Right lobe of liver (tissue), 6 donors: ENCODE data around the gene FAM163A. TPM values are rescaled to one million over a fixed set of nuclear protein-coding genes. Genes with fewer than 3 reads are reported as not detected.
"Not testable (repeated sequence)": the region's sequence is repeated elsewhere in the genome, so short reads cannot be mapped to it uniquely, and the experiment has no call there.

ENCODE experiments used
- ATAC-seq, 4 donors: fragments of 200-7000 bp; cut with Tn5 transposase; one replicate each; pipeline ENCODE4 v1.9.1; 2020; ENCODE audit warnings: mild to moderate bottlenecking in 4 of 4, moderate library complexity in 4 of 4
- DNase-seq, 3 donors: peaks; one replicate each; pipeline ENCODE4 v3.0.0-alpha.2; 2020
- H3K27ac ChIP-seq, 3 donors: fragments of 200-600 bp; one replicate each; pipeline ENCODE4 v1.8.0; 2022
- H3K27me3 ChIP-seq, 2 donors: fragments of 200-600 bp; one replicate each; pipeline ENCODE4 v1.8.0; 2022
- H3K36me3 ChIP-seq, 4 donors: fragments of 200-600 bp; sonication (generic) in 1 of 4; one replicate each; pipeline versions ENCODE4 v1.5.1 to v1.8.0; 2017 to 2022; ENCODE audit warnings: control low read depth in 1 of 4
- H3K4me1 ChIP-seq, 4 donors: fragments of 200-600 bp; sonication (generic) in 1 of 4; one replicate each; pipeline versions ENCODE4 v1.5.1 to v1.8.0; 2017 to 2022; ENCODE audit warnings: control low read depth in 1 of 4
- H3K4me3 ChIP-seq, 3 donors: fragments of 200-600 bp; one replicate each; pipeline ENCODE4 v1.8.0; 2022
- H3K9me3 ChIP-seq, 4 donors: fragments of 200-600 bp; sonication (generic) in 1 of 4; one replicate each; pipeline versions ENCODE4 v1.5.1 to v1.8.0; 2017 to 2022; ENCODE audit warnings: control low read depth in 1 of 4
- POLR2A ChIP-seq: fragments of 450-650 bp; IDR thresholded peaks from one replicate; pipeline ENCODE4 v1.6.1; 2017; ENCODE audit warnings: antibody characterized with exemption, mild to moderate bottlenecking
- WGBS: methylation state at CpG from one replicate; pipeline ENCODE4 v1.1.6; 2018; ENCODE audit warnings: low coverage, low lambda C conversion rate; ENCODE audit not compliant: insufficient coverage; ENCODE audit errors: missing lambda C conversion rate; 5-methylcytosine and 5-hydroxymethylcytosine counted together
- intact Hi-C, 2 donors: fragments of 100-400 bp; cut with DNase I; formaldehyde crosslinking; loops; one replicate each; pipeline versions ENCODE4 v1.11.2 to v1.14.1; 2022
- total RNA-seq, 6 experiments: library from RNA; depleted of rRNA in 2 of 6; stranded (reverse); fragments of >200 nt in 2 of 6; fragmentation: NEBNext Ultra II Directional in 3 of 6; extraction: Animal tissue kit (Norgen Biotek cat#: 25700) in 3 of 6; gene quantifications; one replicate each; pipeline versions ENCODE4 v1.1.0 to v1.2.4, GENCODE V29; 2016 to 2023
- TF ChIP-seq, protein P1 (sequence below), 4 donors: fragments of 200-600 bp in 3 of 4; fragments of 450-650 bp in 1 of 4; IDR thresholded peaks; one replicate each; pipeline versions ENCODE4 v1.5.1 to v1.8.0; 2016 to 2022; ENCODE audit warnings: antibody characterized with exemption in 4 of 4, mild to moderate bottlenecking in 2 of 4
- donor health status: DM: no; HTN: yes; CAD: no.
- donor health status: DM: no; HTN: no; CAD: no.
- donor health status: DM: no; HTN: no; CAD: no.
- donor health status: DM: no; HTN: yes; CAD: no.
- donor health status: DM: no; HTN: yes; CAD: no.

The FAM163A gene
- total RNA-seq, 6 experiments from 2014 or later: 0.07 to 0.12 (median 0.12) TPM; not detected in 3

DNA sequence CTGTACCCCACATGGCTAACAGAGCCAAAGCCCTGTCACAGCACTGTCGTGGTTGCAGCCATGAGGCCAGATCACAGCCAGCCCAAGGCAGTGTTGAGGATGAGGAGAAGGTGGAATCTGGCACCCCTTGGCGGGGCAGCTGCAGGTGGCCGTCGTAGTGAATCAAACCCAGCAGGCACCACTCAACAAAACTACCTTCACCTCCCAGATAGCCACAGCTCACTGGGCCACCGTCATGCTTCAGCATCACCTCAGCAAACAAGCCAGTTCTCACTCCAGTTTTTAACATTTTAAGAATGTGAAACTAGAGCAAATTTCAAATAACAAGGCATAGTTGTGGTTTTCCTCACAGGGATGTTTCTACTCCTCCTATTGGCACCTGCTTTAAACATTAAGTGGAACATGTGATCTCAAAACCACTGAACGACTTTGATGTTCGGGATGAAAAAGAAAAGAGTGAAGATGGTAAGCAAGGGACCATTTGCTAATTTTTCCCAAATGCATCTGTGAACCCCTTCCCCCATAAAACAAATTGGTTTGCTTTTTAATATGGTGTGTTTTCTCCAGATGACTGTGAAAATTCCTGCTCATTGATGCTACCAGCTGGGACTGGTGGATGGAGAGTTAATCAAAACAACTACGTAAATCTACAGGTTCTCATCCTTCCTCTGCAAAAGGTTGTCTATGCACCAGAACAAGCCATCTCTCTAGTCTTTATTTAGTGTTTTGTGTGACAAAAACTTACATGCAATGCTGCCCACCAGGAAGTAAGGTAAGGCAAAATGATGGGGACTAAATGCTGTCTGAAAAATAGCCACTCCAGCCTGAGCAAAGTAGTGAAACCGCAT lies 89.0 kb downstream of the FAM163A start:
- H3K27ac ChIP-seq: no peak overlapping the region
- 66% methylated on average over 7 of the region's 9 CpGs for WGBS
- H3K36me3 ChIP-seq: no peaks in the 10 kb centered on the region
- H3K4me1 ChIP-seq: no peaks in the 10 kb centered on the region
- H3K4me3 ChIP-seq: no peak overlapping the region
- intact Hi-C loops: no loop called here
- H3K27me3 ChIP-seq: no peaks in the 10 kb centered on the region
- no peak for TF ChIP-seq POLR2A
- TF ChIP-seq, protein P1, sequence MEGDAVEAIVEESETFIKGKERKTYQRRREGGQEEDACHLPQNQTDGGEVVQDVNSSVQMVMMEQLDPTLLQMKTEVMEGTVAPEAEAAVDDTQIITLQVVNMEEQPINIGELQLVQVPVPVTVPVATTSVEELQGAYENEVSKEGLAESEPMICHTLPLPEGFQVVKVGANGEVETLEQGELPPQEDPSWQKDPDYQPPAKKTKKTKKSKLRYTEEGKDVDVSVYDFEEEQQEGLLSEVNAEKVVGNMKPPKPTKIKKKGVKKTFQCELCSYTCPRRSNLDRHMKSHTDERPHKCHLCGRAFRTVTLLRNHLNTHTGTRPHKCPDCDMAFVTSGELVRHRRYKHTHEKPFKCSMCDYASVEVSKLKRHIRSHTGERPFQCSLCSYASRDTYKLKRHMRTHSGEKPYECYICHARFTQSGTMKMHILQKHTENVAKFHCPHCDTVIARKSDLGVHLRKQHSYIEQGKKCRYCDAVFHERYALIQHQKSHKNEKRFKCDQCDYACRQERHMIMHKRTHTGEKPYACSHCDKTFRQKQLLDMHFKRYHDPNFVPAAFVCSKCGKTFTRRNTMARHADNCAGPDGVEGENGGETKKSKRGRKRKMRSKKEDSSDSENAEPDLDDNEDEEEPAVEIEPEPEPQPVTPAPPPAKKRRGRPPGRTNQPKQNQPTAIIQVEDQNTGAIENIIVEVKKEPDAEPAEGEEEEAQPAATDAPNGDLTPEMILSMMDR (IDR thresholded peaks at IDR 0.05): no peak
- no peaks in the 10 kb centered on the region for H3K9me3 ChIP-seq
- DNase-seq (no peak), ATAC-seq (no peak)

DNA sequence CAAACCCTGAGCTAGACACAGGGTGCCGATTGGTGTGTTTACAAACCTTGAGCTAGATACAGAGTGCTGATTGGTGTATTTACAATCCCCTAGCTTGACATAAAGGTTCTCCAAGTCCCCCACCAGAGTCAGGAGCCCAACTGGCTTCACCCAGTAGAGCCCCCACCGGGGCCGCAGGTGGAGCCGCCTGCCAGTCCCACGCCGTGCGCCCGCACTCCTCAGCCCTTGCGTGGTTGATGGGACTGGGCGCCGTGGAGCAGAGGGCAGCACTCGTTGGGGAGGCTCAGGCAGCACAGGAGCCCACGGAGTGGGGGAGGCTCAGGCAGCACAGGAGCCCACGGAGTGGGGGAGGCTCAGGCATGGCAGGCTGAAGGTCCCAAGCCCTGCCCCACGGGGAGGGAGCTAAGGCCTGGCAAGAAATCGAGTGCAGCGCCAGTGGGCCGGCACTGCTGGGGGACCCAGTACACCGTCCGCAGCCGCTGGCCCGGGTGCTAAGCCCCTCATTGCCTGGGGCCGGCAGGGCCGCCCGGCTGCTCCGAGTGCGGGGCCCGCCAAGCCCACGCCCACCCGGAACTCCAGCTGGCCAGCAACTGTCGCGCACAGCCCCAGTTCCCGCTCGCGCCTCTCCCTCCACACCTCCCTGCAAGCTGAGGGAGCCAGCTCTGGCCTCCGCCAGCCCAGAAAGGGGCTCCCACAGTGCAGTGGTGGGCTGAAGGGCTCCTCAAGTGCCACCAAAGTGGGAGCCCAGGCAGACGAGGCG lies 93.8 kb downstream of the FAM163A start:
- H3K9me3 ChIP-seq, DNase-seq, ATAC-seq, H3K4me3 ChIP-seq, H3K4me1 ChIP-seq, H3K27ac ChIP-seq, intact Hi-C loops, H3K27me3 ChIP-seq: not testable (repeated sequence)
- WGBS: 94% methylated on average over 2 of the region's 38 CpGs
- H3K36me3 ChIP-seq: peaks cover 0 to 18% (median 4%) of the 10 kb centered on the region in 4 donors

DNA sequence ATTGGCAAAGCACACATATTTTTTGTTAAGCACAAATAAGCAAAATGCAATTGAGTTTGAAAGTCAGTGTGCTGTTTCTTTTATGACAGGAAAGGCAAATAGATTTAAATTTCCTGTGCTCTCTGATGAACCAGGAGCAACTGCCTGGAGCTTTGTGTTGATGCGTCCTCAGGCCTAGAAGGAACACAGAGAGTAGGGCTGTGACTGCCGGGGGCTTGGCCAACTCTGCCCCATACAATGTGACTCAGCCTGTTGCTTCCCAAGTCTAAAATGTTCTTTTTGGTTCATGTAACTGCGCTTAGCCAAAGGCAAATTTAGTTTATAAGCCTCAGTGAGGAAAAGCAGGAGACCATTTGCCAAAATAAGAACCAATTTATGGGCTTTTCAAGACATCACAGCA lies 97.0 kb downstream of the FAM163A start:
- H3K36me3 ChIP-seq: peaks cover 0 to 28% (median 5%) of the 10 kb centered on the region in 4 donors

DNA sequence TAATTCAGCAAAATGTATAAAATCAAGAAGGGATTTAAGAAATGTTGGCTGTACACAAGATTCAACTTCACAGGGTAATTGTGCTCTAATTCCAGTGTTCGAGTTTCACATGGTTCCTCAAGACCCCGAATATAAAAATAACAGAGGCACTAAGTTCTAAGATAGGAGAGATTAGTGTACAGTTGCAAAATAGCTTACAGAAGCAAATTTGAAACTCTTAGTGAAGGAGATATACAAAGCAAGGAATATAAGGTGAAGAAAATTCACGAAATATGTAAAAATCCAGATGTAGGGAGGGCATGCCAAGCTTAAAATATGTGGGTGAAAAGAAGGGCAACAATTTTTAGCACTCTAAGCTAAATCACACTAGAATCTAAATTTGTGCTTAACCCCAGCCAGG lies 105.1 kb downstream of the FAM163A start:
- H3K4me3 ChIP-seq: no peak overlapping the region
- DNase-seq (no peak), ATAC-seq (no peak)
- H3K4me1 ChIP-seq: peaks cover 0 to 2% (median 0%) of the 10 kb centered on the region in 4 donors
- TF ChIP-seq, protein P1 (IDR thresholded peaks at IDR 0.05): no peak
- TF ChIP-seq POLR2A: no peak
- H3K36me3 ChIP-seq: peaks cover 0 to 82% (median 31%) of the 10 kb centered on the region in 4 donors
- H3K27ac ChIP-seq: no peak overlapping the region
- no peaks in the 10 kb centered on the region for H3K27me3 ChIP-seq
- no peaks in the 10 kb centered on the region for H3K9me3 ChIP-seq
- intact Hi-C loops: no loop called here
- 96% methylated on average over 3 of the region's 3 CpGs for WGBS

More for the DNA sequence above, 97.0 kb downstream of the FAM163A start:
- no peak overlapping the region for H3K4me3 ChIP-seq
- DNase-seq (no peak), ATAC-seq (peak in 1 of 4 donors; percentile 21)
- H3K27ac ChIP-seq: no peak overlapping the region
- H3K27me3 ChIP-seq: no peaks in the 10 kb centered on the region
- TF ChIP-seq POLR2A: no peak
- TF ChIP-seq, protein P1 (IDR thresholded peaks at IDR 0.05): no peak
- H3K9me3 ChIP-seq: no peaks in the 10 kb centered on the region
- intact Hi-C loops: no loop called here
- peaks cover 0 to 4% (median 0%) of the 10 kb centered on the region in 4 donors for H3K4me1 ChIP-seq
- WGBS: 82% methylated on average over 3 of the region's 3 CpGs

DNA sequence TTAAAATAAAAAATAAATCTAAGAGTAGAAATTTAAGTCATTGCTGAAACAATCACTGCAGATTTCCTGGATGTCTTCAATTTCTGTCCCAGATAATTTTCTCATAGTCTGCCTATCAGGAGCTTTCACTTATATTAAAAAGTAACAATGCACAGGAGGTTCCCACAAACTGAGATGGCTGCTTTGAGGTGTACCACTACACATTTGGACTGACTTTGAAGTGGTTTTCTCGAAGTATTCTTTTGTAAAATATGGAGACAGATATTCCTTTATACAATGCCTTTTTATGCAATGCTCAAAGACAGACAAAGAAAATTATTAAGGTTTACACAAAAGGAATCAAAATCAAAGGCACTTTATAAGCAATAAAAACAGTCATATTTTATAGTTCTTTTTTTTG lies 110.0 kb downstream of the FAM163A start:
- Histone ChIP-seq H3K9me3 (no peaks in the 10 kb centered on the region), H3K36me3 (peaks cover 0 to 66% (median 20%) of the 10 kb centered on the region in 4 donors), H3K4me1 (no peaks in the 10 kb centered on the region), H3K27ac (no peak overlapping the region), H3K4me3 (no peak overlapping the region), H3K27me3 (no peaks in the 10 kb centered on the region)
- WGBS: 84% methylated on average over 1 of the region's 1 CpG
- intact Hi-C loops: no loop called here
- ATAC-seq (no peak), DNase-seq (no peak)
- TF ChIP-seq, protein P1 (IDR thresholded peaks at IDR 0.05): no peak
- TF ChIP-seq POLR2A: no peak

DNA sequence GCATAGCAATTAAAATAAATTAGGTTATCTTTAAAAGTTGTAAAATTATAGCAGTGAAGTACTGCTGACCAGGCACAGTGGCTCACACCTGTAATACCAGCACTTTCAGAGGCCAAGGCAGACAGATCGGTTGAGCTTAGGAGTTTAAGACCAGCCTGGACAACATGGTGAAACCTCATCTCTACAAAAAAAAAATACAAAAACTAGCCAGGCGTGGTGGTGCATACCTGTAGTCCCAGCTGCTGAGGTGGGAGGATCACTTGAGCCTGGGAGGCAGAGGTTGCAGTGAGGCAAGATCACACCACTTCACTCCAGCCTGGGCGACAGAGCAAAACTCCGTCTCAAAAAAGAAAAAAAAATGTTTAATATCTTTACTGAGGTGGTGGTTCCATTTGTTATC lies 112.7 kb downstream of the FAM163A start:
- H3K27me3 ChIP-seq, ATAC-seq, DNase-seq, H3K4me1 ChIP-seq, intact Hi-C loops, H3K4me3 ChIP-seq, H3K27ac ChIP-seq, H3K9me3 ChIP-seq: not testable (repeated sequence)
- 97% methylated on average over 3 of the region's 4 CpGs for WGBS
- peaks cover 0 to 42% (median 14%) of the 10 kb centered on the region in 4 donors for H3K36me3 ChIP-seq
